HFF-Myc (cell line): ENCODE data around the gene MBD2.
"Not testable (repeated sequence)": the region's sequence is repeated elsewhere in the genome, so short reads cannot be mapped to it uniquely, and the experiment has no call there.

Experiments used
- DNase-seq: peaks from one replicate; pipeline ENCODE4 v3.0.0-alpha.2; 2011; ENCODE audit warnings: low read depth; ENCODE audit errors: extremely low read depth
- H3K4me3 ChIP-seq: replicated peaks from 2 replicates; pipeline ENCODE4 v1.5.1; 2011; ENCODE audit warnings: low read depth, mild to moderate bottlenecking, control low read depth, low read length
- TF ChIP-seq, protein P1 (sequence below): IDR thresholded peaks from 2 replicates; pipeline ENCODE4 v1.5.1; 2012; ENCODE audit warnings: mild to moderate bottlenecking, low read depth, low read length, control low read depth; ENCODE audit errors: missing control alignments

MBD2 gene

DNA sequence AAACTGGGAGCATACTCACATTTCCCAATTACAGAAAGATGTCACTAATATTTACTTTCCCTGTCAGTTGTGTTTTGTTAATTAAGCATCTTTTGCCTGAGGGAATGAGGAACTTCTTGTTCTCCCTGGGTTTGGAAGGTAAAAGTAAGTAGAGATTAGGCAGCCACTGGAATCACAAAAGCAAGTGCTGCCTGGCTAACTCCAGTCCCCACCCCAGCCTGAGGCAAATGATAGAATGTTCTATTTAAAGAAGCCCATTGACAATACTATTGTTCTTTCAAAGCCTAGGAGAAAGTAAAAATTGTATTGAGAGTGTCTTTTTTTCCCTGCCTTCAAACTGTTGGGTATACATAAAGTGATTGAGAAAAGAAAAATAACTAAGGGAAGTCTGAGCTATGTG is 93.8 kb downstream of the MBD2 start:
- TF ChIP-seq, protein P1, sequence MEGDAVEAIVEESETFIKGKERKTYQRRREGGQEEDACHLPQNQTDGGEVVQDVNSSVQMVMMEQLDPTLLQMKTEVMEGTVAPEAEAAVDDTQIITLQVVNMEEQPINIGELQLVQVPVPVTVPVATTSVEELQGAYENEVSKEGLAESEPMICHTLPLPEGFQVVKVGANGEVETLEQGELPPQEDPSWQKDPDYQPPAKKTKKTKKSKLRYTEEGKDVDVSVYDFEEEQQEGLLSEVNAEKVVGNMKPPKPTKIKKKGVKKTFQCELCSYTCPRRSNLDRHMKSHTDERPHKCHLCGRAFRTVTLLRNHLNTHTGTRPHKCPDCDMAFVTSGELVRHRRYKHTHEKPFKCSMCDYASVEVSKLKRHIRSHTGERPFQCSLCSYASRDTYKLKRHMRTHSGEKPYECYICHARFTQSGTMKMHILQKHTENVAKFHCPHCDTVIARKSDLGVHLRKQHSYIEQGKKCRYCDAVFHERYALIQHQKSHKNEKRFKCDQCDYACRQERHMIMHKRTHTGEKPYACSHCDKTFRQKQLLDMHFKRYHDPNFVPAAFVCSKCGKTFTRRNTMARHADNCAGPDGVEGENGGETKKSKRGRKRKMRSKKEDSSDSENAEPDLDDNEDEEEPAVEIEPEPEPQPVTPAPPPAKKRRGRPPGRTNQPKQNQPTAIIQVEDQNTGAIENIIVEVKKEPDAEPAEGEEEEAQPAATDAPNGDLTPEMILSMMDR = no peak
- H3K4me3 ChIP-seq = no peak overlapping the region
- DNase-seq = no peak

DNA sequence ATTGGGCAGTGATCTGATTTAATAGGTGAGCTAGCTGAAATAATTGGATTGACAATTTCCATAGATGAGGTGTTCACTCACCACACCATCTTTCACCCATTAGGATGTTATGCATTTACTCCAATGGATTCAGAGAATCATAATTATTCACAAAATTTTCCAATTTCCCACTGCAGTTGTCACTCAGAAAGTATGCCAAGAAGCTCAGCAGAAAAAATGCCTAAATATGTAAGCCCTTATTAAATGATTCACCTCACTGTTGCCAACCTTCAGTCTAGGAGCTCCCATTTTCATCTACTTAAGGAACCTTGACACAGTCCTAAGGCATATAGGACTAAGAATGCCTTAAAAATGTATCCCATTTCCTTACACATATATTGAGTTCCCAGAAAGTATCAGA is 94.3 kb downstream of the MBD2 start:
- H3K4me3 ChIP-seq = no peak overlapping the region
- TF ChIP-seq, protein P1 = no peak
- DNase-seq = no peak

DNA sequence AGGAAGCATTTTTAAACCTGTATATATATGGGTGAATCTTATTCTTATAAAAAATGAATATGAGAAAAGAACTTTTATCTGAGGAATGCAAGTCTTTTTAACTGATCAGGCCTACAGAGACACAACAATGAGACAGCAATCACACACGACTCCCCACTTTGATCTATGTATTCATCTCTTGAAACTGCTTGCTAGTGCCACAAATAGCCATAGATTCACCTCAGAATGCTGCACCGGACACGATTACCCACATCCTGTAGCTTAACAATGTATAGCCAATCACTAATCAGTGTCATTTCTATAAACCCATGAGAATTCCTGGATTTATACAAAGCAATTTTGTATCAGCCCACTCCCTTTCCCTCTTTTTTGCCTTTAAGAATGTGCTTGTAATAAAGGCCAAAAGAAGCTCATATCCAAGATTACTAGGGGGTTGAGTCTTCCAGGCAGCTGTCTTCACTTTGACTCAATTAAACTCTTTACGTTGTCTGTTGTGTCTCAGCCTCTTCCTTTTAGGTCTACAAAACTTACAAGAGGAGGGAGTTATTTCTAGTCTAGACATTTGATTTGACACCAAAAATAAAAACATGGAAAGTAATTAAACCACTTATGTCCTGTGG is 94.9 kb downstream of the MBD2 start:
- TF ChIP-seq, protein P1 = no peak

DNA sequence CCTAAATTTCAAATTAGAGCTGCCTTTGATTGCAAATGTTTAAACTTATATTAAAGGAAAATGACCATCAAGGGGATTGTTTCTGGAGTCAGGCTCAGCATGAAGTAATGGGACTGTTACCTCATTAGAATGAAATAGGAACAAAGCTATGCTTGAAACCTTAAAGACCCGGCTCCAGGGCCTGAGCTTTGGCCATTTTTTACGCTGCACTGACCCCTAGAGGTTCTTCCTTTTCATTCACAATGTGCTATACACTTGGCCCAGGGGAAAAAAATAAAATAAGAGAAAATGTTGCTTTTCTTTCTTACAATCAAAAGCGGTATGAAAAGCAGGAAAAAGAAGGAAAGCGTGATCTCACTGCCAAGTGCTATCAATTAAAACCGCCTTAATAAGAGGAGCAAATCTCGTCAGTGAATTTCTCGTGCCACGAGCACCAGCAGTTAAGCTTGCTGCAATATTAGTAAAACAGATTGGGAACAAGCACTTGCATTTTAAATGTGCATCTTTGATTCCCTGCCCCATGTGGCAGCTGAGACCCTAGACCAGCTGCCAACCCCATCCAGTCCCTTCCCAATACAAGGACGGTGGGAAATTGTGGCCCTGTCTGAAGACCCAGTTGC is 96.6 kb downstream of the MBD2 start:
- H3K4me3 ChIP-seq = no peak overlapping the region
- TF ChIP-seq, protein P1 = peak; percentile 63
- no peak for DNase-seq

More for the DNA sequence above, 94.9 kb downstream of the MBD2 start:
- DNase-seq = no peak
- no peak overlapping the region for H3K4me3 ChIP-seq

DNA sequence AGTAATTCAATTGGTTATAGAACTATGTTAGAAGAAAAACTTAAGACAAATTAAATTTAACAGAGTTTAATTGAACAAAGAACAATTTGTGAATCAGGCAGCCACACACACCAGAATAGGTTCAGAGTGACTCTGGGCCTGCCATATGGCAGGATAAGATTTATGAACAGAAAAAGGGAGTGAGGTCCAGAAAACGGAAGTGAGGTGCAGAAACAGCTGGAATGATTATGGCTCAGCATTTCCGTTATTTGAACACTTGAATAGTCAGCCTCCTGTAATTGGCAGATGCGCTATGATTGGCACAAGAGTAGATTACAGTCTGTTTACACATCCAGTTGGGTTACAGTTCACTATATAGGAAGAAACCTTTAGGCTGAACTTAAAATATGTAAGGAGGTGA is 99.0 kb downstream of the MBD2 start:
- H3K4me3 ChIP-seq = no peak overlapping the region
- TF ChIP-seq, protein P1 = no peak
- DNase-seq = no peak

DNA sequence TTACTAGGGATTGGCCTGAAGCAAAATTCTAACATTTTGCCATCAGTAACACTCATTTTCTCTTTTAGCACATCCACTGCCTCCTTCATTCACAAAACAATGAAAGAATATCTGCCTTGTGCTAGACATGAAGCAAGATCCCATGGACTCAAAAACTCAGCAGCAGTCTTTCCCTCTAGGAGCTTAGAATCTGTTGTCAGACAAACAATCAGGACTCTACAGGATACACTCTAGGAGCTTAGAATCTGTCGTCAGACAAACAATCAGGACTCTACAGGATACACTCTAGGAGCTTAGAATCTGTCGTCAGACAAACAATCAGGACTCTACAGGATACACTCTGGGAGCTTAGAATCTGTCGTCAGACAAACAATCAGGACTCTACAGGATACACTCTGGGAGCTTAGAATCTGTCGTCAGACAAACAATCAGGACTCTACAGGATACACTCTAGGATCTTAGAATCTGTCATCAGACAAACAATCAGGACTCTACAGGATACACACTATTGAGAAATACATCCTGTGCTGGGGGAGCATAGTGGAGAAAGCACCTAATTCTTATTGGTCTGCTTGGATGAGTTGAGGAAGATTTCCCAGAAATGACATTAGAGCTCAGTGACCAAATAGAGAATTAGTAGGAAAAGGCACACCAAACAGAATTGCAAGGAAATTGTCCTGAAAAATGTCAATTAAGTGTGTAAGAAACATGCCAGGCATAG is 100.6 kb downstream of the MBD2 start:
- not testable (repeated sequence) for H3K4me3 ChIP-seq, DNase-seq

DNA sequence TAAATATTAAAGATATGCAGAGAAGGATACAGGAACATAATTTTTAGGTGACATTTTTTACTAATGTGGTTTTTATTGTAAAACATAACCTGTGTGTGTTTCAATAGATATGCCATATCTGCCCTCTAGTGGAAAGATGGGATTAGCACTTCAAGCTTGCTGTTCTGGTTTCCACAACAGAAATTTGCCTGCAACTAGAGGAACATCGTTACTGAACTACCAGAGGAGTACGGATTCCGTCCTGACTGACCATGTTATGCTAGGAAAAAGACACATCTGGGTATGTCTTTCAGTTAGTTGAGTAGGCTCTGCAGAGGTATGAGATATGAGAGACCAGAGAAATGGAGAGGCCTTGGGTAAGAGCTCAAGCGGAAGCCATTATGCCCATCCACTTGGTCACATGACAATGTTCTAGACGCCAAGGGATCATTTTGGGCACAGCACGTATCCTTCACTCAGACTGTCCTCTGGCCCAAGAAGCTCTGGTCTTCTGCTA is 104.9 kb downstream of the MBD2 start:
- DNase-seq = peak; percentile 41
- H3K4me3 ChIP-seq = no peak overlapping the region
- TF ChIP-seq, protein P1 = peak; percentile 66
